Pancreas (tissue), 10 donors: Measurements from ENCODE around the gene MYO15A. TPM values are rescaled to one million over a fixed set of nuclear protein-coding genes. Genes with fewer than 3 reads are reported as not detected.

Experiments
- ATAC-seq, 4 donors: fragments of 200-7000 bp; cut with Tn5 transposase; one replicate each; pipeline versions ENCODE4 v1.8.0 to v1.9.1; 2020; ENCODE audit warnings: mild to moderate bottlenecking in 4 of 4, moderate library complexity in 4 of 4
- DNase-seq, 6 donors: peaks; one replicate each; pipeline ENCODE4 v3.0.0-alpha.2; 2020
- FAIRE-seq: peaks from 2 replicates; lab custom pipeline; 2012; peaks lifted over from hg19 to GRCh38; lab: Jason Lieb, UNC
- H3K27ac ChIP-seq, 4 donors: fragments of 200-600 bp; sonication (generic); 1 replicate in 3 of 4; 2 replicates in 1 of 4; pipeline versions ENCODE4 v1.5.0 to v1.8.0; 2020
- H3K27me3 ChIP-seq, 4 donors: fragments of 200-600 bp; one replicate each; pipeline ENCODE4 v1.8.0; 2021
- H3K36me3 ChIP-seq, 3 donors: fragments of 200-600 bp; sonication (generic) in 1 of 3; one replicate each; pipeline versions ENCODE4 v1.5.0 to v1.8.0; 2020 to 2021
- H3K4me1 ChIP-seq, 3 donors: fragments of 200-600 bp; one replicate each; pipeline ENCODE4 v1.8.0; 2021
- H3K4me3 ChIP-seq, 4 donors: fragments of 200-600 bp; sonication (generic) in 2 of 4; one replicate each; pipeline versions ENCODE4 v1.5.0 to v1.8.0; 2020 to 2021
- H3K9me3 ChIP-seq, 4 donors: fragments of 200-600 bp; one replicate each; pipeline ENCODE4 v1.8.0; 2021
- CTCF ChIP-seq, 4 donors: fragments of 200-600 bp; sonication (generic) in 3 of 4; IDR thresholded peaks; one replicate each; pipeline versions ENCODE4 v1.5.0 to v1.8.0; 2021; ENCODE audit warnings: antibody characterized with exemption in 4 of 4
- WGBS, 2 donors: extraction: QIAGEN DNeasy Blood & Tissue Kit; methylation state at CpG; one replicate each; pipeline ENCODE4 v1.1.7; 2013; 5-methylcytosine and 5-hydroxymethylcytosine counted together
- intact Hi-C, 3 donors: fragments of 100-400 bp; cut with DNase I; formaldehyde crosslinking; loops; one replicate each; pipeline versions ENCODE4 v1.11.1 to v1.14.2; 2022
- polyA plus RNA-seq, 2 donors: library from polyadenylated mRNA; stranded (reverse); fragments of 200-250 nt; gene quantifications; one replicate each; pipeline ENCODE4 v1.2.3, GENCODE V29; 2013
- total RNA-seq, 6 donors: library from RNA; stranded (reverse); fragmentation: NEBNext Ultra II Directional in 4 of 6; extraction: Animal tissue kit (Norgen Biotek cat#: 25700) in 4 of 6; gene quantifications; one replicate each; pipeline versions ENCODE4 v1.2.1 to v1.2.4, GENCODE V29; 2021 to 2023
- donor health status: healthy with polysubstance abuse.
- donor health status: DM: no; HTN: no; CAD: no; lungs with moderate emphysema.
- donor health status: DM: no; HTN: no; CAD: no.
- donor health status: control.
- donor health status: control.
- donor health status: Bipolar disorder and iron deficiency.
- donor health status: DM: yes; HTN: yes; CAD: no.
- donor health status: DM: no; HTN: no; CAD: no.
- donor health status: DM: no; HTN: no; CAD: no.
- donor health status: DM: yes; HTN: yes; CAD: no.

MYO15A gene
- total and polyA plus RNA-seq, 8 donors: 0.13 to 4.9 (median 0.87) TPM

GRCh38 chr17:18093616-18094408 is 14.7 kb upstream of the MYO15A start:
- H3K4me1 ChIP-seq: peaks cover 0 to 3% (median 0%) of the 10 kb centered on the region in 3 donors
- no peak overlapping the region for H3K27ac ChIP-seq
- 79 to 84% methylated on average over 15 of the region's 15 CpGs for WGBS, 2 donors
- peaks cover 0 to 12% (median 0%) of the 10 kb centered on the region in 3 donors for H3K36me3 ChIP-seq
- no peaks in the 10 kb centered on the region for H3K9me3 ChIP-seq
- TF ChIP-seq CTCF (IDR thresholded peaks at IDR 0.05): no peak
- intact Hi-C loops: no loop called here
- DNase-seq (peak in 2 of 6 donors; percentile 36 to 37), ATAC-seq (peak in 3 of 4 donors; percentile 15 to 46 (median 40)), FAIRE-seq (no peak)
- H3K27me3 ChIP-seq: no peaks in the 10 kb centered on the region
- no peak overlapping the region for H3K4me3 ChIP-seq

GRCh38 chr17:18094409-18094807 is 14.1 kb upstream of the MYO15A start:
- no peak for ATAC-seq
- FAIRE-seq: no peak
- Histone ChIP-seq H3K4me1 (no peaks in the 10 kb centered on the region), H3K27me3 (no peaks in the 10 kb centered on the region), H3K4me3 (no peak overlapping the region), H3K27ac (no peak overlapping the region), H3K36me3 (peaks cover 0 to 12% (median 0%) of the 10 kb centered on the region in 3 donors), H3K9me3 (no peaks in the 10 kb centered on the region)
- no peak for DNase-seq
- no peak for TF ChIP-seq CTCF (IDR thresholded peaks at IDR 0.05)
- intact Hi-C loops: no loop called here
- WGBS, 2 donors: 93 to 97% methylated on average over 10 of the region's 10 CpGs

GRCh38 chr17:18099516-18099915 is 9.0 kb upstream of the MYO15A start:
- H3K27ac ChIP-seq: no peak overlapping the region
- peak in 1 of 6 donors; percentile 65 for DNase-seq
- H3K4me1 ChIP-seq: no peaks in the 10 kb centered on the region
- peaks cover 0 to 14% (median 0%) of the 10 kb centered on the region in 3 donors for H3K36me3 ChIP-seq
- WGBS, 2 donors: 92 to 96% methylated on average over 14 of the region's 14 CpGs
- no peaks in the 10 kb centered on the region for H3K27me3 ChIP-seq
- intact Hi-C loops: no loop called here
- ATAC-seq: no peak
- H3K4me3 ChIP-seq: no peak overlapping the region
- H3K9me3 ChIP-seq: no peaks in the 10 kb centered on the region
- no peak for TF ChIP-seq CTCF (IDR thresholded peaks at IDR 0.05)
- FAIRE-seq: no peak

- ATAC-seq (no peak), FAIRE-seq (no peak), DNase-seq (peak in 1 of 6 donors; percentile 43)
- no peak for TF ChIP-seq CTCF (IDR thresholded peaks at IDR 0.05)
- Histone ChIP-seq H3K4me1 (no peaks in the 10 kb centered on the region), H3K9me3 (no peaks in the 10 kb centered on the region), H3K27ac (no peak overlapping the region), H3K27me3 (no peaks in the 10 kb centered on the region), H3K36me3 (peaks cover 0 to 12% (median 0%) of the 10 kb centered on the region in 3 donors), H3K4me3 (no peak overlapping the region)
- intact Hi-C loops: no loop called here
- 83 to 88% methylated on average over 10 of the region's 10 CpGs for WGBS, 2 donors
Observed at GRCh38 chr17:18100616-18101015, 7.9 kb upstream of the MYO15A start.

GRCh38 chr17:18101828-18102227 is 6.7 kb upstream of the MYO15A start:
- no peaks in the 10 kb centered on the region for H3K27me3 ChIP-seq
- no peak overlapping the region for H3K27ac ChIP-seq
- peak in 1 of 6 donors; percentile 56 for DNase-seq
- FAIRE-seq: no peak
- H3K9me3 ChIP-seq: no peaks in the 10 kb centered on the region
- intact Hi-C loops: no loop called here
- H3K4me3 ChIP-seq: no peak overlapping the region
- H3K4me1 ChIP-seq: no peaks in the 10 kb centered on the region
- ATAC-seq: no peak
- TF ChIP-seq CTCF (IDR thresholded peaks at IDR 0.05): no peak
- peaks cover 0 to 12% (median 0%) of the 10 kb centered on the region in 3 donors for H3K36me3 ChIP-seq
- WGBS, 2 donors: 85 to 87% methylated on average over 9 of the region's 9 CpGs
